AG20443 (cell line): ENCODE measurements around the gene ZSCAN30.

Source experiments
- DNase-seq: peaks from one replicate; pipeline ENCODE4 v3.0.0; 2012; ENCODE audit warnings: low spot score, mixed read lengths

The ZSCAN30 gene

GRCh38 chr18:35290094-35290735 lies at the start of gene ZSCAN30:
ZSCAN30 (minus strand) TSS chr18:35290229; CDS start chr18:35264352, 25,877 bp downstream.
- DNase-seq: peak; percentile 99

- DNase-seq: no peak
Measured at GRCh38 chr18:35337286-35337685, 47.3 kb upstream of the ZSCAN30 start.

GRCh38 chr18:35335866-35336265 lies 45.8 kb upstream of the ZSCAN30 start:
- DNase-seq: no peak

GRCh38 chr18:35334821-35335220 lies 44.8 kb upstream of the ZSCAN30 start:
- DNase-seq: peak; percentile 7

DNA sequence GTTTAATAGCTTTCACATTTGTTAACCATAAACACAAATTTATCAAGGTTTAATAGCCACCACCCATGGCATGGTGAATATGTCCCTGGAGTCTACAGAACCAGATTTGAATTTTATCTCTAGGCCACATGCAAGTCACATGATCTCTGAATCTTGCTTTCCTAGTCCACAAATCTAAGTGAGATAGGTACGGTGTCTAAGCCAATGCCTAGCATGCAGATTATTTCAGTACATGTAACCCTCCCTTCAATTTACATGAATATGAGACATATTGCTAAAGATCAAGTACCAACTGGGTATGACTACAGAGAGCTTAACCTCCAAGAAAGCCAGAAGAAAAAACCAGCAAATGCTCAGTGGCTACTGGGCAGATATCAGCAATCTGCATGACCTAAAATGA lies 44.2 kb upstream of the ZSCAN30 start:
- no peak for DNase-seq

GRCh38 chr18:35331367-35332087 lies 41.5 kb upstream of the ZSCAN30 start:
- no peak for DNase-seq

DNA sequence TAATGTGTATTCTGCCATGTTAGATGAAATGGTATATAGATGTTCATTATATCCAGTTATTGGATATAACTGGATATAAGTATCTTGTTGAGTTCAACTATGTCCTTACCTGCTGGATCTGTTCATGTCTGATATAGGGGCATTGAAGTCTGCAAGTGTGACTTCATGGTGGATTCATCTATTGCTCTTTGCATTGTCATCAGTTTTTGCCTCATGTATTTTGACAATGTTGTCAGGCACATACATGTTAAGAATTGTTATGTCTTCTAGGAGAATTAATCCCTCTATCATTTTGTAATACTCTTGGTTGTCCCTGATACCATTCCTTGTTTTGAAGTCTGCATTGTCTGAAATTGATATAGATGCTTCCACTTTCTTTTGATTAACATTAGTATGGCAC lies 38.8 kb upstream of the ZSCAN30 start:
- no peak for DNase-seq

DNA sequence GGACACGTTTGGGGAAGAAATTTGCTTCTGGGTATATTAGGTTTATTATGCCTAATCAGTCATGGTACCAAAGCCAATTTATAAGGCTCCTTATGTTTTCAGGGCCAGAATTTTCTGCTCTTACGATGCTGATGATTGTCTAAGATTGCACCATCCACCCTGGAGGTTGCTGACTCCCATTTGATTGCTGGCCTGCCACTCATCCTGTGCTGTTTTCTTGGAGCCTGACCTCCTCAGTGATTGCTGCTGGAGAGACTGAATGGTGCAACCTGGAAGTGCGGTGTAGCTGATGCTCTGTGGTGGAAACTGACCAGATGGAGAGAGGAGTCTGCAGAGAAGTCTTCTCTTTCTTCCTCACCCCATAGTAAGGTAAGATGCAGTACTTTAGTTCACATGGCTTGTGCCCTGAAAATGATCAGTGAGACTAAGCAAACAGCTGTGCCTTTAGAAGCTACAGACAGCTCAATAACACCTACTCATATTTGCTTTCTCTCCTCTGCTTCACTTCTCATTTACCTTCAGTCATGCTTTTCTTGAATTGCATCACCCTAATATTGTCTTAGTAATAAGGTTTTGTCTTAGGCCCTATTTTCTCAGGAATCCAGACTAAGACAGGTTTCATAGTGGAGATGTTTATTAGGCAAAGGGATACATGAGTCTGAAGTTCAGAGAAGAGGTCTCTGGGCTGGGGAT lies 36.8 kb upstream of the ZSCAN30 start:
- DNase-seq: no peak

DNA sequence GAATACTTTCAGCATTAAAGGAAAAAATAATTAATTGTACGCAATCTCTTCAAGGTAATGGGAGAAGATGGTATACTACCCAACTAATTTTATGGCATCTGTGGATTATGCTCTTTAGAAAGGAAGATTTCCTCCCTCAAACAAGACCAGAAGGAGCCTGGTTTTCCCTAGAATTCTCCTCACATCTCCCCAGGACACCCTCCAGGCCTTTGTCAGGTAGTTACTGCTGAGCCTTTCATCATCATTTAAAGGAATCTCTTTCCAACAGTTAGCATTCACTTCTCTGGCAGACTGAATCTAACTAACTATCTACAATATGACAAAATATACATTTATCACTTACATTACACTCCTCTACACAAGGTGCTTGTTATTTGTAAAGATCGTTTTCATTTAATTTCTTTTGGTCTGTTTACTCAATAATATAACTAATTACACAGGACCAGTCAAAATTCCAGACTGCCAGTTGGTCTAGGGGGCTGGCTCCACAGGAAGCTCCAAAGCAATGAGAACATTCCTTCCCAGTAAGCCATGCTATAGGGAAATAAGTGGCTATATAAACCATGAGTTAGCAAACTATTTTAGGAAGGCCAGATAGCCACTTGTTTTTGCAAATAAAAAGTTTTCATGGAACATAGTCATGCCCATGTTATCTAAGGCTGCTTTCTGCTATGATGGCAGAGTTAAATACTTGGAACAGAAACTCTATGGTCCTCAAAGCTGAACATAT lies 35.1 kb upstream of the ZSCAN30 start:
- no peak for DNase-seq

- DNase-seq: peak; percentile 28
Measured at GRCh38 chr18:35322486-35323458, 32.7 kb upstream of the ZSCAN30 start.

DNA sequence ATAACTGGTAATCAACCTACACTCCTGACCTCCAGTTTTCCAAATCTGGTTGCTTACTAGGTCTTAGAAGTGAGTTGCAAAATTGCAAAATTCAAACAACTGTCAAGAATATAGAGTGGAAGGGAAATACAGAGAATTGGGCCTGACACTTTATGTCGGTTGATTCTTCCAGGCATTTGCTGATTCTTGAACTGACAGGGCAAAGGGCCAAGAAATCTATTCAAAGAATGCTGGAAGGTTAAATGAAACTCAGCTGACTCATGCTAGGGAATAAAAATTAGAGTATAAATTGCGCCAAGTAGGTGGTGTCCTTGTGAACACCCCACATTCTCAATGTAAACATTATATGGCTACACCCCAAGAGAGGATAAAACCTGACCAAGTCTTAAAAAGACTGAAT lies 21.5 kb upstream of the ZSCAN30 start:
- DNase-seq: no peak

DNA sequence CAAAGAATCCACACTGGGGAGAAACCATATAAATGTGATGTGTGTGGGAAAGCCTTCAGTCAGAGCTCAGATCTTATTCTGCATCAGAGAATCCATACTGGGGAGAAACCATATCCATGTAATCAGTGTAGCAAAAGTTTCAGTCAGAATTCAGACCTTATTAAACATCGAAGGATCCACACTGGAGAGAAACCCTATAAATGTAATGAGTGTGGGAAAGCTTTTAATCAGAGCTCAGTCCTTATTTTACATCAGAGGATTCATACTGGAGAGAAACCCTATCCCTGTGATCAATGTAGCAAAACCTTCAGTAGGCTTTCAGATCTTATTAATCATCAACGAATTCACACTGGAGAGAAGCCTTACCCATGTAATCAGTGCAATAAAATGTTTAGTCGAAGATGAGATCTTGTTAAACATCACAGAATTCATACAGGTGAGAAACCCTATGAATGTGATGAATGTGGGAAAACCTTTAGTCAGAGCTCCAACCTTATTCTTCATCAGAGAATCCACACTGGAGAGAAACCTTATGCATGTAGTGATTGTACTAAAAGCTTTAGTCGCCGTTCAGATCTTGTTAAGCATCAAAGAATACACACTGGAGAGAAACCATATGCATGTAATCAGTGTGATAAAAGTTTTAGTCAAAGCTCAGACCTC lies 16.7 kb upstream of the ZSCAN30 start:
- DNase-seq: no peak

DNA sequence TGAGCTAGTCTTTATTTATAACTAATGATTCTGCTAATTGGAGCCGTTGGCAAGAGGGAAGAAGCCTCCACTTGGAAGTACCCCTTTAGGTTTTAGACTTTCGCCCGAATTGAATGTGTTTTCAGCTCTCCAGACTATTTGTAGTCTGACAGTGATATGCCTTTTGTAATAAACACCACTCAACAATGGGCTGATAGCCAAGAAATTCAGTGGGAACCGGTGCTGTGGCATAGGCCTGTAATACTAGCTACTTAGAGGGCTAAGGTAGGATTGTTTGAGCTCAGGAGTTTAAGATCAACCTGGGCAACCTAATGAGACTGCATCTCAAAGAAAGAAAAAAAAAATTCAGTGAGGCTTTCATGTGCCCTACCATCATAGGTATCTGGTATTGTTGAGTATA lies 13.6 kb upstream of the ZSCAN30 start:
- DNase-seq: no peak

DNA sequence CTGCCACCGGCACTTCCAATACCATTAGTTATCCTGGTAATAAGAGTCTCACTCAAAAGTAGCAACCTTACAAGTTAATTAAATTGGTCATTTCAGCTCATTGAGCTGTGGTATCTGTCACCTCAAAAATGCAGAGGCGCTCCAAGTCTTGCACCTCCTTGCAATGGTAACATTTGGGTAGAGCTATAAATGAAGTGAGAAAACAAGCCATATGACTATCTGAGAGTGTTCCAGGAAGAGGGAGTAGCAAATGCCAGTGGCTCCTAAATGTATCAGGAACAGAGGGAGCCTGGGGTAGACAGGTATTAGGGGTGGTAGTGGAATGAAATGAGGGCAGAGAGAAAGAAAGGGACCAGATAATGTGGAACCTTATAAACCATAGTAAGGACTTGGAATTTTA lies 6.0 kb upstream of the ZSCAN30 start:
- DNase-seq: no peak

DNA sequence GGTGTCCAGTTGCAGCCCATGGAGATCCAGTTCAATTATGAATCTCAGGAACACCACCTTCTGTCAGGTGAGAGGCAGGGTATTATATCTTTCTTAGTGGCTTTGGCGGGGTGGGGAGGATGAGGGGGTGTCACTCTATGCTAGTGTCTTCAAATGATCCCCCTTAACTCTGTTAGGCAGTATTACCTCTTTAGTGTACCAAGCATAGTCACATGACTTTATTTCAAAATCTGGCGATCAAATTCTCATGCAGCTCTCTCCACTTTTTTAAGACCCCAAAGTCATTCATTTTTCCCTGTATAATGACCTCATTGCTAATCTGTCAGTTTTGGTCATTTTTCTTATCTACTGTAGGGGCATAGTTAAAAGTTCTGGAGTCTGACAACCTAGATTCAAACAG lies 1.1 kb upstream of the ZSCAN30 start:
- DNase-seq: no peak

GRCh38 chr18:35289727-35290093 lies 319 bp downstream of the ZSCAN30 start:
- peak; percentile 19 for DNase-seq

- peak; percentile 25 for DNase-seq
Measured at GRCh38 chr18:35289293-35289692, 736 bp downstream of the ZSCAN30 start.

DNA sequence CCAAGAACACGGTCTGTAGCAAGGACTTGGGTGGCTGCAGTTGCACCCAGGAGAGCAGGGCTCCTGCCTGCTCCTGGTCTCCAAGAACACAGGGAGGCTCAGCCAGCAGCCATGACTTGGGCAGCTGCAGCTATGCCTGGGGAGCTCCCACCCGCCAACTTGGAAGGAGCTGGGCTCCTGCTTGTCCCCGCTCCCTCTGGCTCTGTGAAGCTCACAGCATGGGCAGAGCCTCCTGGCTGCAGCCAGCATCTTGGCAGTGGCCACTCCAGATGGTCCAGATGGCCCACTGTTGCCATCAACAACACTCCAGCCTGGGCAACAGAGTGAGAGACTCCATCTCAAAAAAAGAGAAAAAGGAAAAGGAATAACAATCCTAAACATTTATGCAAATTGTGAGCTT lies 5.2 kb downstream of the ZSCAN30 start:
- DNase-seq: no peak

DNA sequence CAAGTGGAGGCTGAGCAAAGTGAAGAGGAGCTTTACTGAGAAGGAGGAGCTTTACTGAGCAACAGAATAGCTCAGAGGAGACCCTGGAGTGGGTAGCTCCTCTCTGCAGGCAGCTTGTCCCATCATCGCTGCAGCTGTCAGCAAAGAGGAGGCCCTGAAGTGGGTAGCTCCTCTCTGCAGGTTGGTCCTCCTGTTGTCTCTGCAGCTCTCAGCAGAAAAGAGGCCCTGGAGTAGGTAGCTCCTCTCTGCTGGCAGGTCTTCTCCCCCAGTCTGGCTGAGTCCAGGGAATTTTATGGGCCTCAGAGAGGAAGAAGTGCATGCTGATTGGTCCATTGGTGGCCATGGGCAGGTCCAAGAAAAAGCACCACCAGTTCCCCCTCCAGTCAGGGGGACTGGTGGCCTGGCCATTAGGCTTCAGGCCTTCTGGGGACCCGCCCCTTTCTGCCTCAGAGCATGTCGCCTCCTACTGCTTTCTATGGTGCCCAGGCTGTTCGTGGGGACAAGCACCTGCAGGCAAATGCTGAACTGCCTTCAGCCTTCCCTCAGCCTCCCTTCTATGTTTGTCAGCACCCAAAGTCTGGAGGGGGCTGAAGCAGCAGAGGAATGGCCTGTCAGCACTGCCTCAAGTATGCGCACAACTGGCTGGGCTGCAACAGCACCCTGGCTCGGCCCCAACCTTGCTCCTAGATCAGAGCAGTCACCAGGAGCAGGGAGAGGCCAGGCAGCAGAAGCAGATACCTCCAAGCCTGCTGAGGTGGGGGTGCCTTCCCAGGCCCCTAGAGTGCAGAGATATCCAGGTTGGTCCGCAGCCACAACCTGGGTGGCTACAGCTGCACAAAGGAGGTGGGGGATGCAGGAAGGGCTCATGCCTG lies 5.9 kb downstream of the ZSCAN30 start:
- DNase-seq: no peak

DNA sequence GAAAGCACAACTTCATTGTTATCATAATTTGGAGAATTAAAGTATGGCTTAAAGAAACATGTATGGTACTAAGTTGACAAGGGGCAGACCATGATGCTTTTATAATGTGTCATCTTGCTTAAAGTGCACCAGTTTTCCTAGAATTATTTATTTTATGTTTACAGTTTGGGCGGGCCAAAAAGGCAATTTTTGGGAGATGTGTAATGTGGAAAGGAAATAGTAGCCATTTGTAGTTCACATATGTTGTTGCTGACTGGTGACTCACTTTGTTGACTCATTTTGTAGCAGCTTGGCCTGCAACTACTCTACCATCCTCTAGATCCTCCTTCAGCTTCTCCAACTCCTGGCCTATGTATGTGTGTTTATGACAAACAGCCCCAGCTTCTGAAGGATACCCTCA lies 7.7 kb downstream of the ZSCAN30 start:
- DNase-seq: peak; percentile 81
